ENCODE results near the gene GCN1.

The GCN1 gene

DNA sequence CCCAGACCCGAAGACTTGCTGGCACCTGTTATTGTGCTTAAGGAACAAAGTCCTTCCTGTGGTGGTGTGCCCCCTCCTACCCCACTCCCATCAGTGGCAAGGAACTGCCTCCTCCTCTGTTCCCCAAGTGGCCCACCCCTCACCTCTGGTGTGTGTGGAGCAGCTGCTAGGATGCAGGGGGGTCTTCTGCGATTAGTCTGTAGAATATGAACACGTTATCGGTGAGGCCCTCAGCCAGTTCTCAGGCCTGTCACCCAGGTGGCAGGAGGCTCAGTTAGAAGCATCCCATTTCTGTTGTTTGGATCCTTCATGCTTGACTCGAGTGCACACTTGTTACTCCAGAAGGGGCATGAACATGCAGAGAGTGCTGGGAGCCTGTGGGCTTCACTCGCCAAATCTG, 117.3 kb downstream of the GCN1 start:
- no peak for DNase-seq (ENCODE audit: low read depth in 2 of 3, low spot score in 2 of 3)

Data from activated CD8-positive, alpha-beta memory T cell treated with anti-CD3 and anti-CD28 coated beads for 48 hours (primary cell).